Caco-2 (cell line): ENCODE results near the gene POLR3G. TPM values are rescaled to one million over a fixed set of nuclear protein-coding genes. Genes with fewer than 3 reads are reported as not detected.

Source experiments
- Bru-seq: library from RNA; stranded (reverse); fragments of 400-500 nt; gene quantifications from one replicate; lab custom pipeline; 2021; lab: Mats Ljungman, UMichigan
- BruChase-seq, 2 experiments: library from RNA; stranded (reverse); fragments of 400-500 nt; gene quantifications; one replicate each; lab custom pipeline; 2021; lab: Mats Ljungman, UMichigan
- BruUV-seq: library from RNA; stranded (reverse); fragments of 400-500 nt; replicated peaks from 2 replicates; lab custom pipeline; 2021; lab: Mats Ljungman, UMichigan
- CTCF ChIA-PET: fragments of 300-600 bp; sonication (Branson Sonifier 250); formaldehyde crosslinking; loops from one replicate; lab custom pipeline; 2022; ENCODE audit warnings: antibody characterized with exemption; lab: Charles Lee
- POLR2A ChIA-PET: fragments of 300-600 bp; sonication (Branson Sonifier 250); formaldehyde crosslinking; loops from one replicate; lab custom pipeline; 2022; ENCODE audit warnings: antibody characterized with exemption; lab: Charles Lee
- DNase-seq, 2 experiments: peaks; one replicate each; pipeline versions ENCODE4 v3.0.0 to v3.0.0-alpha.2; 2020 to 2022
- H3K27me3 ChIP-seq: replicated peaks from 2 replicates; pipeline ENCODE4 v1.6.0; 2011; ENCODE audit warnings: low read length; ENCODE audit not compliant: control insufficient read depth, insufficient read depth
- H3K36me3 ChIP-seq: 2 replicates; pipeline ENCODE4 v1.5.1; 2011; ENCODE audit warnings: low read length; ENCODE audit not compliant: control insufficient read depth, insufficient read depth
- H3K4me1 ChIP-seq: fragments of 250-450 bp; sonication (Bioruptor Pico); 2 replicates; pipeline ENCODE4 v1.5.1; 2020; ENCODE audit warnings: mild to moderate bottlenecking
- H3K4me3 ChIP-seq: 2 replicates; pipeline ENCODE4 v1.5.1; 2011; ENCODE audit warnings: low read depth, mild to moderate bottlenecking, control low read depth, low read length
- H3K9me3 ChIP-seq: fragments of 250-450 bp; sonication (Bioruptor Pico); 2 replicates; pipeline ENCODE4 v1.5.1; 2020; ENCODE audit warnings: mild to moderate bottlenecking, moderate library complexity
- H3K27ac Mint-ChIP-seq: one replicate; pipeline ENCODE4 v1.8.0; 2022; ENCODE audit warnings: mixed read lengths; ENCODE audit not compliant: unreplicated experiment
- H3K27me3 Mint-ChIP-seq: one replicate; pipeline ENCODE4 v1.8.0; 2022; ENCODE audit warnings: mixed read lengths; ENCODE audit not compliant: insufficient read depth, unreplicated experiment
- H3K36me3 Mint-ChIP-seq: one replicate; pipeline ENCODE4 v1.8.0; 2022; ENCODE audit warnings: mild to moderate bottlenecking, mixed read lengths; ENCODE audit not compliant: insufficient read depth, unreplicated experiment
- H3K4me1 Mint-ChIP-seq: one replicate; pipeline ENCODE4 v1.8.0; 2022; ENCODE audit warnings: low read depth, mixed read lengths; ENCODE audit not compliant: unreplicated experiment
- H3K4me3 Mint-ChIP-seq: one replicate; pipeline ENCODE4 v1.8.0; 2022; ENCODE audit warnings: mild to moderate bottlenecking, moderate library complexity, mixed read lengths; ENCODE audit not compliant: unreplicated experiment
- H3K9me3 Mint-ChIP-seq: one replicate; pipeline ENCODE4 v1.8.0; 2022; ENCODE audit warnings: mixed read lengths; ENCODE audit not compliant: unreplicated experiment
- intact Hi-C: fragments of 100-400 bp; cut with micrococcal nuclease; formaldehyde crosslinking; loops from one replicate; pipeline ENCODE4 v1.10.0; 2022; ENCODE audit not compliant: unreplicated experiment
- long read RNA-seq: library from polyadenylated mRNA; stranded (forward); transcript quantifications from one replicate; pipeline ENCODE4 v2.0.0, GENCODE V29; 2022
- total RNA-seq: library from RNA; stranded (reverse); gene quantifications from 2 replicates; pipeline ENCODE4 v1.2.3, GENCODE V29; 2022
- TF ChIP-seq, protein P1 (sequence below), 2 experiments: fragments of 200-600 bp in 1 of 2; IDR thresholded peaks; 1 replicate in 1 of 2; 2 replicates in 1 of 2; pipeline versions ENCODE4 v1.5.1 to v1.8.0; 2011 to 2022; ENCODE audit warnings: antibody characterized with exemption in 1 of 2, control low read depth in 1 of 2, inconsistent platforms in 1 of 2, low read depth in 1 of 2, low read length in 1 of 2, mild to moderate bottlenecking in 1 of 2, moderate library complexity in 1 of 2; ENCODE audit not compliant: insufficient read depth in 1 of 2, severe bottlenecking in 1 of 2, unreplicated experiment in 1 of 2

The POLR3G gene, protein sequence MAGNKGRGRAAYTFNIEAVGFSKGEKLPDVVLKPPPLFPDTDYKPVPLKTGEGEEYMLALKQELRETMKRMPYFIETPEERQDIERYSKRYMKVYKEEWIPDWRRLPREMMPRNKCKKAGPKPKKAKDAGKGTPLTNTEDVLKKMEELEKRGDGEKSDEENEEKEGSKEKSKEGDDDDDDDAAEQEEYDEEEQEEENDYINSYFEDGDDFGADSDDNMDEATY
- total RNA-seq = 4.5 and 5.4 TPM in 2 replicates
- Bru-seq, nascent RNA = percentile 49 among the genes with signal in this experiment
- BruChase-seq, experiment 1, labeled RNA remaining after a 2-hour chase = percentile 57 among the genes with signal in this experiment
- BruChase-seq, experiment 2, labeled RNA remaining after a 6-hour chase = percentile 53 among the genes with signal in this experiment
- long read RNA-seq, partial matches to known transcripts = 0 of 7 reads
- long read RNA-seq, other reads (novel, unspliced or antisense) = 5 of 7 reads

DNA sequence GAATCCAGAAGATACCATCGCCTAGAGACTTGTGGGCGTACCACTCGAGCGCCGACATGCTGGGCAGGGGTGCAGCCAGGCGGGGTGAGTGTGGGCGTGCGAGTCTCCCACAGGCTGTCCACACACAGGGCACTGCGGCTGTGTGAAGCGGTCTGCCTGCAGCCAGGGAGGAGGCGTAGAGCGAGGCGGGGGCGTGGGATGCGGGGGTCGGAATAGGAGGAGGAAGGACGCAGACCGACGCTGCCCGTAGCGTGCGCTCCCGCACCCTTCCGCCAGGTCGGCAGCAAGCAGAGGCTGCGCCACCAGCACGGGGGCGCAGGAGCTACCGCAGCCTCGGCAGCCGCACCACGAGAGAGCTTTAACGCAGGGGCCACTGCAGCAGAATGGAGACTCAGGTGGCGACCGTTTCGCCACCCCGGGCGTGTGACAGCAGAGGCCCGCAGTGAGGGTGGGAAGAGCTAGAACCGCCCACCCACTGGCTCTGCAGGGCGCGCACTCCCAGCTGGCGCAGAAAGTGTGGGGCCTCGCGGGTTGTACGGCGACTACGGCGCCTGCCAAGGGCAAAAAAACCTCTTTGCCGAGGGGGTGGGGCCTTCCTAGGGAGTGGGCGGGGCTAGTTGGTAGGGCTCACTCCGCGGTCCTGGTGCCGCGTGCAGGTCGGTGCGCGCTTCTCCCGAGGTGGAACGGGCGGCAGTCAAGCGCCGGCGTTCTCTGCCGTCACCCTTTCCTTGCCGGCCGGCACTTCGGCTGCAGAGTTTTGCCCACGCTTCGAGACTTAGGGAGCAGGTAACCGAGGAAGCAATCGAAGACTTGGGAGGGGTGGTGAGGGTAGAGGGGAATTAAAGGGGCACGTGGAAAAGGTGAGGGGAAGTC lies at the start of gene POLR3G, which contains the start of gene MBLAC2:
Gene POLR3G (plus strand): TSS at position 630 of the 873 bp plus-strand sequence. CDS start 10,704 bp downstream, outside the sequence.
Gene MBLAC2 (minus strand): TSS at position 537 of the 873 bp plus-strand sequence. CDS start 479 bp downstream, at position 58.
- no peaks in the 10 kb centered on the region for H3K27me3 Mint-ChIP-seq
- CTCF ChIA-PET = interaction anchor here (0.6 to 2.1 kb wide), 5 partner anchors 35 to 811 kb away, joined by 3 to 8 read pairs (median 5); partner anchors contain the start of genes ADGRV1 and LYSMD3

DNA sequence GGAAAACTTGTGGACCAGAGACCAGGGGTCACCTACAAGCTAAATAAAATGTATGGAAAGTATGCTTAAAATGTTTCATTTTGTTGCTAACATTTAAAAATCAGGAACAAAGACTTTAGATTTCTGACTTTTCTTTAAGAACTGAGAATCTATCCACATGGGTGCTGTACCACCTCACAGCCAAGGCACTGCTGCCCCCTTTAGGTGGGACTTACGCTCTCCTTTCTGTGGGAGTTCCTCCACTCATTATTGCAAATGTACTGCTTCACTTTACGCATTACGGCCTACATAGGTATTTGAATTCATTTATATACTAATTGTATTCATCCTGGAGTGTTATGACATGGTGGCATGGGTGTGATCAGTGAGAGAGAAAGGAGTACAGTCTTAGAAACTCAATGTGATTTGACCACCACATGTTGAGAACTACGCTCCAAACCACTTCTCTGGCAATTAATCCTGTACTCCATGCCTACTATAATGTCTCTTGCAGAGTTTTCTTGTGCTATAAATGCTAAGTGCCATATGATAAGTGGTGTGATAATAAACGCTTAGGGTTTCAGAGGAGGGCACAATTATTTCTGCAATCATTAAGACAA lies 40.4 kb upstream of the POLR3G start:
- Histone ChIP-seq H3K4me3 (no peak overlapping the region), H3K9me3 (no peaks in the 10 kb centered on the region), H3K27me3 (no peaks in the 10 kb centered on the region), H3K4me1 (peaks cover 5% of the 10 kb centered on the region; the same call in 1 of the 2 replicates), H3K36me3 (no peaks in the 10 kb centered on the region)
- no peaks in the 10 kb centered on the region for H3K9me3 Mint-ChIP-seq
- peak; percentile 55 to 77 for DNase-seq
- H3K27me3 Mint-ChIP-seq = peaks cover 10% of the 10 kb centered on the region
- H3K4me3 Mint-ChIP-seq = no peak overlapping the region
- ChIA-PET POLR2A (no interaction called here), CTCF (no interaction called here)
- BruUV-seq = no TSS peak
- H3K27ac Mint-ChIP-seq = no peak overlapping the region
- intact Hi-C loops = loop anchor here (1.0 to 2.0 kb wide), 4 partner anchors 13 to 1705 kb away; no protein-coding TSS in a partner anchor
- TF ChIP-seq, protein P1, sequence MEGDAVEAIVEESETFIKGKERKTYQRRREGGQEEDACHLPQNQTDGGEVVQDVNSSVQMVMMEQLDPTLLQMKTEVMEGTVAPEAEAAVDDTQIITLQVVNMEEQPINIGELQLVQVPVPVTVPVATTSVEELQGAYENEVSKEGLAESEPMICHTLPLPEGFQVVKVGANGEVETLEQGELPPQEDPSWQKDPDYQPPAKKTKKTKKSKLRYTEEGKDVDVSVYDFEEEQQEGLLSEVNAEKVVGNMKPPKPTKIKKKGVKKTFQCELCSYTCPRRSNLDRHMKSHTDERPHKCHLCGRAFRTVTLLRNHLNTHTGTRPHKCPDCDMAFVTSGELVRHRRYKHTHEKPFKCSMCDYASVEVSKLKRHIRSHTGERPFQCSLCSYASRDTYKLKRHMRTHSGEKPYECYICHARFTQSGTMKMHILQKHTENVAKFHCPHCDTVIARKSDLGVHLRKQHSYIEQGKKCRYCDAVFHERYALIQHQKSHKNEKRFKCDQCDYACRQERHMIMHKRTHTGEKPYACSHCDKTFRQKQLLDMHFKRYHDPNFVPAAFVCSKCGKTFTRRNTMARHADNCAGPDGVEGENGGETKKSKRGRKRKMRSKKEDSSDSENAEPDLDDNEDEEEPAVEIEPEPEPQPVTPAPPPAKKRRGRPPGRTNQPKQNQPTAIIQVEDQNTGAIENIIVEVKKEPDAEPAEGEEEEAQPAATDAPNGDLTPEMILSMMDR (IDR thresholded peaks at IDR 0.05; ENCODE audit: insufficient read depth in 1 of 2, low read depth in 1 of 2, low read length in 1 of 2, severe bottlenecking in 1 of 2, unreplicated experiment in 1 of 2) = peak; percentile 73 to 86
- H3K4me1 Mint-ChIP-seq = peaks cover 6% of the 10 kb centered on the region
- no peaks in the 10 kb centered on the region for H3K36me3 Mint-ChIP-seq

More for the DNA sequence above, at the start of gene POLR3G, which contains the start of gene MBLAC2:
- H3K4me3 ChIP-seq = peak within 1 kb of the TSS; percentile 94
- H3K4me1 Mint-ChIP-seq = peaks cover 12% of the 10 kb centered on the region
- intact Hi-C loops = loop anchor here (1.0 kb wide), 3 partner anchors 55 to 130 kb away; partner anchors contain the start of gene LYSMD3
- peaks cover 7% of the 10 kb centered on the region; the same call in 1 of the 2 replicates for H3K4me1 ChIP-seq
- H3K9me3 ChIP-seq = no peaks in the 10 kb centered on the region
- TF ChIP-seq, protein P1 (IDR thresholded peaks at IDR 0.05; ENCODE audit: insufficient read depth in 1 of 2, low read depth in 1 of 2, low read length in 1 of 2, severe bottlenecking in 1 of 2, unreplicated experiment in 1 of 2) = peak; percentile 44 to 69
- POLR2A ChIA-PET = interaction anchor here (0.5 to 2.5 kb wide), 4 partner anchors 54 to 907 kb away, joined by 3 to 11 read pairs (median 4); partner anchors contain the start of gene CETN3
- peak within 1 kb of the TSS; percentile 93 for H3K27ac Mint-ChIP-seq
- BruUV-seq = no TSS peak
- DNase-seq = peak; percentile 95 to 96
- H3K36me3 ChIP-seq = no peaks in the 10 kb centered on the region
- no peaks in the 10 kb centered on the region for H3K27me3 ChIP-seq
- H3K4me3 Mint-ChIP-seq = peak within 1 kb of the TSS; percentile 94
- peaks cover 11% of the 10 kb centered on the region for H3K36me3 Mint-ChIP-seq
- no peaks in the 10 kb centered on the region for H3K9me3 Mint-ChIP-seq
